ENCODE data around the gene LTA. TPM values are rescaled to one million over a fixed set of nuclear protein-coding genes. Genes with fewer than 3 reads are reported as not detected.
A peak's percentile ranks its signal among the peaks of the same experiment; 100 is the strongest.

The LTA gene
- polyA plus RNA-seq, 1 donor (not counting 4 experiments of a cell fraction or from before 2014, with no cell fraction given) = 0.04 TPM

DNA sequence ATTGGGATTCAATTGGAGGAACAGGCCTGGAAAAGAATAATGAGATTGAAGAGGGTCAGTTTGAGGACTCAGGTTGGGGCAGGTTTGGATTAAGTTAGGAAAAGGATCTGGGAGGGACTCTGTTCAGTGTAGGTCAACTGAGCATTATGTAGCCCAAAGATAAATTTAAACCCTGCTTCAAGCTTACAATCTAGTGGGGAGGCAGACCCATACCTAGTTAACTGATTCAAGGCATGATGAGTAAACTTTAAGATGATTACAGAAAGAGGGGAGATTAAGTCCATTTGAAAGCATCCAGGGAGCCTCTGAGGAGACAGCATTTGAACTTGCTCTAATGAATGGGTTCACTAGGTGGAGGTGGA lies 11.4 kb upstream of the LTA start:
- Histone ChIP-seq H4K20me1 (ENCODE audit: control insufficient read depth, extremely low read depth, insufficient read depth, low read length) (no peaks in the 10 kb centered on the region), H3K9me1 (ENCODE audit: control insufficient read depth, extremely low read depth, insufficient read depth, low read length) (no peaks in the 10 kb centered on the region), H3K9me3 (ENCODE audit: control insufficient read depth, low read depth, low read length) (no peaks in the 10 kb centered on the region), H3K9ac (ENCODE audit: control insufficient read depth, extremely low read depth, insufficient read depth, low read length) (no peak overlapping the region), H3K27ac (ENCODE audit: control insufficient read depth, insufficient read depth, low read length) (no peak overlapping the region), H2AFZ (ENCODE audit: control insufficient read depth, low read length) (no peak overlapping the region), H3K79me2 (ENCODE audit: control insufficient read depth, insufficient read depth, low read length) (no peaks in the 10 kb centered on the region), H3K27me3 (ENCODE audit: control insufficient read depth, extremely low read depth, insufficient read depth, low read length) (no peaks in the 10 kb centered on the region), H3K4me1 (ENCODE audit: control insufficient read depth, extremely low read depth, insufficient read depth, low read length) (peaks cover 12% of the 10 kb centered on the region), H3K36me3 (ENCODE audit: control insufficient read depth in 2 of 2, extremely low read depth in 1 of 2, insufficient read depth in 2 of 2, low read length in 2 of 2) (peaks cover 10 to 17% of the 10 kb centered on the region in 2 experiments), H3K4me2 (ENCODE audit: control insufficient read depth, extremely low read depth, insufficient read depth, low read depth, low read length) (peak overlapping the region; percentile 36), H3K4me3 (ENCODE audit: control insufficient read depth in 2 of 3, extremely low read depth in 1 of 3, insufficient read depth in 2 of 3, low read depth in 1 of 3, low read length in 3 of 3) (no peak overlapping the region)
- DNase-seq (ENCODE audit: low read depth, low spot score) (no peak), FAIRE-seq (no peak)
- dilution Hi-C loops (cut with MboI; ENCODE audit: extremely low pct_ligation_motif_present, low sequenced_read_pairs) = no loop called here
- TF ChIP-seq, protein P1, sequence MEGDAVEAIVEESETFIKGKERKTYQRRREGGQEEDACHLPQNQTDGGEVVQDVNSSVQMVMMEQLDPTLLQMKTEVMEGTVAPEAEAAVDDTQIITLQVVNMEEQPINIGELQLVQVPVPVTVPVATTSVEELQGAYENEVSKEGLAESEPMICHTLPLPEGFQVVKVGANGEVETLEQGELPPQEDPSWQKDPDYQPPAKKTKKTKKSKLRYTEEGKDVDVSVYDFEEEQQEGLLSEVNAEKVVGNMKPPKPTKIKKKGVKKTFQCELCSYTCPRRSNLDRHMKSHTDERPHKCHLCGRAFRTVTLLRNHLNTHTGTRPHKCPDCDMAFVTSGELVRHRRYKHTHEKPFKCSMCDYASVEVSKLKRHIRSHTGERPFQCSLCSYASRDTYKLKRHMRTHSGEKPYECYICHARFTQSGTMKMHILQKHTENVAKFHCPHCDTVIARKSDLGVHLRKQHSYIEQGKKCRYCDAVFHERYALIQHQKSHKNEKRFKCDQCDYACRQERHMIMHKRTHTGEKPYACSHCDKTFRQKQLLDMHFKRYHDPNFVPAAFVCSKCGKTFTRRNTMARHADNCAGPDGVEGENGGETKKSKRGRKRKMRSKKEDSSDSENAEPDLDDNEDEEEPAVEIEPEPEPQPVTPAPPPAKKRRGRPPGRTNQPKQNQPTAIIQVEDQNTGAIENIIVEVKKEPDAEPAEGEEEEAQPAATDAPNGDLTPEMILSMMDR (optimal IDR thresholded peaks at IDR 0.05 in 1 of 3, IDR thresholded peaks at IDR 0.05 in 1 of 3, conservative IDR thresholded peaks at IDR 0.05 in 1 of 3; ENCODE audit: extremely low read depth in 1 of 3, insufficient read depth in 2 of 3, low read length in 3 of 3) = no peak
- TF ChIP-seq EZH2 (IDR thresholded peaks at IDR 0.05; ENCODE audit: low read length) = no peak

DNA sequence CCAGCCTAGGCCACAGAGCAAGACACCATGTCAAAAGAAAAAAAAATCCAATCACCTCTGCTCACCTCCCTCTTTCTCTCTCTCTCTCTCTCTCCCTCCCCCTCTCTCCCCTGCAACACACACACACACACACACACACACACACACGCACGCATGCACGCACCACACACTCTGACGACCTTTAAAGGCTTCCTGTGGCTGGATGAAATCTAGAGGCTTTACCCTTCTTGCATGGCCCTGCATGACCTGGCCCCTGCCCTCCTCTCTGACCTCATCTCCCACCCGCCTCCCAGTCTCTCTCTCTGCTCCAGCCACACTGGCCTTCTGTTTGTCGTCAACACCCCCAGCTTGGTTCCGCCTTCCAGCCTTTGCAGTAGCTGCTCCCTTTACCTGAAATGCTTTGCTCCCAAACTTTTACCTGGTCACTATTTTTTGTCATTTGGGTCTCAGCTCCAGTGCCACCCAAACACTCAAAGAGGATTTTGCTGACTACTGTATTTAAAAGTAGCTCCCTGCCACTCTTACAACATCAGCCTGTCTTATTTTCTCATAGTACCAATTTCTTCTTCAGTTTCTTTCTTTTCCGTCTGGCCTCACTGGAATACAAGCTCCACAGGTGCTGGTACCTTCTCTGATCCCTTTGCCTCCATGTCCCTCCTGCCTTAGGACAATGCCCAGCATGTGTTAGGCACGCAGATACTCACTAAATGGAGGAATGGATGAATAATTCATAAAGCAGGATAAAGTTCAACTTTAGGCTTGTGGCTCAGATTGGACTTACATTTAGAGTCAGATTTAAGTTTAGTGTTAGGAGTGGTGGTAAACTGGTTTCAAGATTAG lies 4.3 kb upstream of the LTA start:
- Histone ChIP-seq H3K9me3 (ENCODE audit: control insufficient read depth, low read depth, low read length) (no peaks in the 10 kb centered on the region), H4K20me1 (ENCODE audit: control insufficient read depth, extremely low read depth, insufficient read depth, low read length) (no peaks in the 10 kb centered on the region), H3K4me1 (ENCODE audit: control insufficient read depth, extremely low read depth, insufficient read depth, low read length) (no peaks in the 10 kb centered on the region), H3K79me2 (ENCODE audit: control insufficient read depth, insufficient read depth, low read length) (no peaks in the 10 kb centered on the region), H3K4me2 (ENCODE audit: control insufficient read depth, extremely low read depth, insufficient read depth, low read depth, low read length) (no peak overlapping the region), H3K9ac (ENCODE audit: control insufficient read depth, extremely low read depth, insufficient read depth, low read length) (no peak overlapping the region), H3K27ac (ENCODE audit: control insufficient read depth, insufficient read depth, low read length) (no peak overlapping the region), H3K4me3 (ENCODE audit: control insufficient read depth in 2 of 3, extremely low read depth in 1 of 3, insufficient read depth in 2 of 3, low read depth in 1 of 3, low read length in 3 of 3) (no peak overlapping the region), H3K36me3 (ENCODE audit: control insufficient read depth in 2 of 2, extremely low read depth in 1 of 2, insufficient read depth in 2 of 2, low read length in 2 of 2) (no peaks in the 10 kb centered on the region), H3K27me3 (ENCODE audit: control insufficient read depth, extremely low read depth, insufficient read depth, low read length) (no peaks in the 10 kb centered on the region), H3K9me1 (ENCODE audit: control insufficient read depth, extremely low read depth, insufficient read depth, low read length) (no peaks in the 10 kb centered on the region), H2AFZ (ENCODE audit: control insufficient read depth, low read length) (no peak overlapping the region)
- no peak for DNase-seq (ENCODE audit: low read depth, low spot score)
- FAIRE-seq = no peak
- dilution Hi-C loops (cut with MboI; ENCODE audit: extremely low pct_ligation_motif_present, low sequenced_read_pairs) = no loop called here
- no peak for TF ChIP-seq EZH2 (IDR thresholded peaks at IDR 0.05; ENCODE audit: low read length)
- TF ChIP-seq, protein P1 (optimal IDR thresholded peaks at IDR 0.05 in 1 of 3, IDR thresholded peaks at IDR 0.05 in 1 of 3, conservative IDR thresholded peaks at IDR 0.05 in 1 of 3; ENCODE audit: extremely low read depth in 1 of 3, insufficient read depth in 2 of 3, low read length in 3 of 3) = no peak

All from keratinocyte (primary cell).